Lower leg skin (tissue), 4 donors: ENCODE measurements around the gene IGSF1. TPM values are rescaled to one million over a fixed set of nuclear protein-coding genes. Genes with fewer than 3 reads are reported as not detected.

Experiments
- DNase-seq, 2 donors: peaks; one replicate each; pipeline ENCODE4 v3.0.0-alpha.2; 2019; ENCODE audit warnings: low spot score in 2 of 2
- H3K4me3 ChIP-seq: fragments of 200-600 bp; sonication (generic); 2 replicates; pipeline ENCODE4 v1.5.1; 2017; ENCODE audit warnings: mild to moderate bottlenecking, low read depth; ENCODE audit not compliant: poor library complexity, severe bottlenecking
- POLR2A ChIP-seq, 2 donors: fragments of 450-650 bp; IDR thresholded peaks; one replicate each; pipeline ENCODE4 v1.6.1; 2016 to 2017; ENCODE audit warnings: antibody characterized with exemption in 2 of 2, mild to moderate bottlenecking in 1 of 2, moderate library complexity in 1 of 2
- WGBS, 2 donors: methylation state at CpG; one replicate each; pipeline ENCODE4 v1.1.5; 2018; 5-methylcytosine and 5-hydroxymethylcytosine counted together
- intact Hi-C: fragments of 100-400 bp; cut with DNase I; formaldehyde crosslinking; loops from one replicate; pipeline ENCODE4 v1.15.0; 2023; ENCODE audit warnings: low total_unique reads
- total RNA-seq, 4 donors: library from RNA; depleted of rRNA; stranded (reverse); fragments of >200 nt; gene quantifications; one replicate each; pipeline ENCODE4 v1.1.0, GENCODE V29; 2016
- TF ChIP-seq, protein P1 (sequence below), 3 donors: fragments of 450-650 bp; IDR thresholded peaks; one replicate each; pipeline ENCODE4 v1.5.1; 2016; ENCODE audit warnings: antibody characterized with exemption in 3 of 3, mild to moderate bottlenecking in 3 of 3, moderate library complexity in 2 of 3

IGSF1 gene
- total RNA-seq, 4 donors from 2014 or later = 0.17 to 0.71 TPM; not detected in 2

DNA sequence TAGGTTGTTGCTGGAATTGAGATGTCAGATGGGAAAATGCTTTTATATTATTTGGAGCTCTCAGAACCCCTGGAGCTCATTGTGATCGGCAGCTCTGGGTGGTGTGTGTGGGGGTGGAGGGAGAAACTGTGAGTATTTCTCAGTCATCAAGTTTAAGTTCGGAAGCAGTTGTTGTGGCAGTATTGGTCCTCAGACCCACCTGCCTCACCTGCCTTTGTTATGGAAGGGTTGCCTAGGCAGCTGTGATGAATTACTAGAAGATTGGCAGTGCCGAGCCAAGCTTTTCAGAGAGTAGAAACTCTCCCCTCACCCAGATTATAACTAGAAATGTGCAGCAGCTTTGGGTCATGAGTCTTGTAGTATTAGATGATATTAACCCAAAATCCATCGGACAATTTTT lies 9.5 kb downstream of the IGSF1 start:
- TF ChIP-seq, protein P1, sequence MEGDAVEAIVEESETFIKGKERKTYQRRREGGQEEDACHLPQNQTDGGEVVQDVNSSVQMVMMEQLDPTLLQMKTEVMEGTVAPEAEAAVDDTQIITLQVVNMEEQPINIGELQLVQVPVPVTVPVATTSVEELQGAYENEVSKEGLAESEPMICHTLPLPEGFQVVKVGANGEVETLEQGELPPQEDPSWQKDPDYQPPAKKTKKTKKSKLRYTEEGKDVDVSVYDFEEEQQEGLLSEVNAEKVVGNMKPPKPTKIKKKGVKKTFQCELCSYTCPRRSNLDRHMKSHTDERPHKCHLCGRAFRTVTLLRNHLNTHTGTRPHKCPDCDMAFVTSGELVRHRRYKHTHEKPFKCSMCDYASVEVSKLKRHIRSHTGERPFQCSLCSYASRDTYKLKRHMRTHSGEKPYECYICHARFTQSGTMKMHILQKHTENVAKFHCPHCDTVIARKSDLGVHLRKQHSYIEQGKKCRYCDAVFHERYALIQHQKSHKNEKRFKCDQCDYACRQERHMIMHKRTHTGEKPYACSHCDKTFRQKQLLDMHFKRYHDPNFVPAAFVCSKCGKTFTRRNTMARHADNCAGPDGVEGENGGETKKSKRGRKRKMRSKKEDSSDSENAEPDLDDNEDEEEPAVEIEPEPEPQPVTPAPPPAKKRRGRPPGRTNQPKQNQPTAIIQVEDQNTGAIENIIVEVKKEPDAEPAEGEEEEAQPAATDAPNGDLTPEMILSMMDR (IDR thresholded peaks at IDR 0.05) = no peak
- no peak for TF ChIP-seq POLR2A (IDR thresholded peaks at IDR 0.05)
- intact Hi-C loops = no loop called here
- DNase-seq = no peak
- H3K4me3 ChIP-seq = no peak overlapping the region
- 50 to 71% methylated on average over 4 of the region's 4 CpGs for WGBS, 2 donors

- H3K4me3 ChIP-seq = no peak overlapping the region
- intact Hi-C loops = no loop called here
- DNase-seq = no peak
- TF ChIP-seq, protein P1 (IDR thresholded peaks at IDR 0.05) = no peak
- TF ChIP-seq POLR2A (IDR thresholded peaks at IDR 0.05) = no peak
- WGBS, 2 donors = 52 to 56% methylated on average over 10 of the region's 10 CpGs
Observed at GRCh38 chrX:131279197-131279596, 9.9 kb downstream of the IGSF1 start.

GRCh38 chrX:131277543-131278136 lies 11.5 kb downstream of the IGSF1 start:
- DNase-seq = no peak
- no peak overlapping the region for H3K4me3 ChIP-seq
- WGBS, 2 donors = 21 to 37% methylated on average over 10 to 11 of the region's 11 CpGs
- TF ChIP-seq POLR2A (IDR thresholded peaks at IDR 0.05) = no peak
- TF ChIP-seq, protein P1 (IDR thresholded peaks at IDR 0.05) = no peak
- intact Hi-C loops = no loop called here

GRCh38 chrX:131273011-131273410 lies 16.1 kb downstream of the IGSF1 start:
- H3K4me3 ChIP-seq = no peak overlapping the region
- intact Hi-C loops = no loop called here
- WGBS, 2 donors = 86 to 88% methylated on average over 5 of the region's 5 CpGs
- no peak for DNase-seq
- no peak for TF ChIP-seq POLR2A (IDR thresholded peaks at IDR 0.05)
- TF ChIP-seq, protein P1 (IDR thresholded peaks at IDR 0.05) = no peak

DNA sequence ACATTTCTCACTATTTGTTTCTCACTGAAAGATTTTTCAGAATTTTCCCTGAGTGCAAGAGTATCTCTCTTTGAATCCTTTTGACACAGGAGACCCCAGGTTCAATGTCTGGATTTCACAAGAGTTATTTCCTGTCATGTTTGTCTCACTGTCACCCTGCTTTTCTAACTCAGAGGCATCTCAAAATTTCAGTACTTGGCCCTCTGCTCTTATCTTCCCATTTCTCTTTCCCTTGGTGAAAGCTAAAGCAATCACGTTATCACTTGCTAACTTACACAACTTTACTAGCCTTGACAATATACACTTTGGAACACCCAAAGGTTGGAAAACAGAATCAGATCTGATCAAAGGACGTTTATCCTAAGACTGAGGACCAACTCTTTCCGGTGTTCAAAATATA lies 17.3 kb downstream of the IGSF1 start:
- H3K4me3 ChIP-seq = no peak overlapping the region
- TF ChIP-seq, protein P1 (IDR thresholded peaks at IDR 0.05) = no peak
- no peak for TF ChIP-seq POLR2A (IDR thresholded peaks at IDR 0.05)
- intact Hi-C loops = no loop called here
- no peak for DNase-seq
- 50 to 64% methylated on average over 3 of the region's 3 CpGs for WGBS, 2 donors

- no peak for DNase-seq
- H3K4me3 ChIP-seq = no peak overlapping the region
- intact Hi-C loops = no loop called here
- TF ChIP-seq, protein P1 (IDR thresholded peaks at IDR 0.05) = no peak
- TF ChIP-seq POLR2A (IDR thresholded peaks at IDR 0.05) = no peak
- WGBS, 2 donors = 35 to 44% methylated on average over 3 of the region's 3 CpGs
Observed at GRCh38 chrX:131271274-131271673, 17.8 kb downstream of the IGSF1 start.
